Transverse colon (tissue), 4 donors: ENCODE data around the gene CLN6. TPM values are rescaled to one million over a fixed set of nuclear protein-coding genes. Genes with fewer than 3 reads are reported as not detected.

Source experiments
- DNase-seq: peaks from one replicate; pipeline ENCODE4 v3.0.0-alpha.2; 2019
- H3K27ac ChIP-seq, 4 donors: fragments of 200-600 bp; sonication (generic); 2 replicates each; pipeline ENCODE4 v1.5.1; 2016 to 2018; ENCODE audit warnings: inconsistent platforms in 4 of 4
- H3K27me3 ChIP-seq: fragments of 200-600 bp; sonication (generic); 2 replicates; pipeline ENCODE4 v1.5.1; 2017; ENCODE audit warnings: inconsistent platforms
- H3K36me3 ChIP-seq, 4 donors: fragments of 200-600 bp; sonication (generic); 2 replicates each; pipeline ENCODE4 v1.5.1; 2017 to 2019; ENCODE audit warnings: inconsistent platforms in 4 of 4
- H3K4me1 ChIP-seq, 4 donors: fragments of 200-600 bp; sonication (generic); 2 replicates each; pipeline ENCODE4 v1.5.1; 2017 to 2020; ENCODE audit warnings: inconsistent platforms in 4 of 4
- H3K4me3 ChIP-seq, 4 donors: fragments of 200-600 bp; sonication (generic); 1 replicate in 1 of 4; 2 replicates in 3 of 4; pipeline versions ENCODE4 v1.5.1 to v1.6.1; 2017 to 2019; ENCODE audit warnings: inconsistent platforms in 4 of 4
- H3K9me3 ChIP-seq, 2 donors: fragments of 200-600 bp; sonication (generic); 2 replicates each; pipeline ENCODE4 v1.5.1; 2017 to 2019; ENCODE audit warnings: inconsistent platforms in 2 of 2
- EP300 ChIP-seq: sonication (generic); formaldehyde crosslinking; IDR thresholded peaks from one replicate; pipeline ENCODE4 v1.6.1; 2017; ENCODE audit warnings: antibody characterized with exemption, low read depth
- POLR2A ChIP-seq: fragments of 450-650 bp; IDR thresholded peaks from one replicate; pipeline ENCODE4 v1.6.1; 2016; ENCODE audit warnings: antibody characterized with exemption, mild to moderate bottlenecking, moderate library complexity
- POLR2AphosphoS5 ChIP-seq, 3 donors: sonication (generic); formaldehyde crosslinking; IDR thresholded peaks; one replicate each; pipeline ENCODE4 v1.6.1; 2016; ENCODE audit warnings: antibody characterized with exemption in 3 of 3
- WGBS, 2 donors: methylation state at CpG; one replicate each; pipeline ENCODE4 v1.1.5; 2018; ENCODE audit warnings: low coverage in 1 of 2; 5-methylcytosine and 5-hydroxymethylcytosine counted together
- in situ Hi-C, 4 donors: fragments of 200-750 bp; cut with MboI; loops; one replicate each; pipeline versions ENCODE4 v1.15.0 to v1.15.1; 2017; ENCODE audit warnings: low sequenced_read_pairs in 3 of 4, low pct_ligation_motif_present in 1 of 4, low pct_unique_long_range_greater_than_20kb in 1 of 4
- intact Hi-C: fragments of 100-400 bp; cut with DNase I; formaldehyde crosslinking; loops from one replicate; pipeline ENCODE4 v1.15.1; 2023; ENCODE audit warnings: low total_unique reads
- total RNA-seq, 4 donors: library from RNA; depleted of rRNA; stranded (reverse); fragments of >200 nt; gene quantifications; one replicate each; pipeline ENCODE4 v1.1.0, GENCODE V29; 2016
- TF ChIP-seq, protein P1 (sequence below), 5 experiments: fragments of 200-600 bp in 3 of 5; fragments of 450-650 bp in 2 of 5; sonication (generic) in 3 of 5; IDR thresholded peaks; 1 replicate in 2 of 5; 2 replicates in 3 of 5; pipeline ENCODE4 v1.5.1; 2016 to 2017; ENCODE audit warnings: antibody characterized with exemption in 5 of 5, inconsistent platforms in 3 of 5, mild to moderate bottlenecking in 2 of 5, moderate library complexity in 1 of 5

The CLN6 gene
- total RNA-seq, 4 donors from 2014 or later: 13.8 to 28.1 (median 18.2) TPM

DNA sequence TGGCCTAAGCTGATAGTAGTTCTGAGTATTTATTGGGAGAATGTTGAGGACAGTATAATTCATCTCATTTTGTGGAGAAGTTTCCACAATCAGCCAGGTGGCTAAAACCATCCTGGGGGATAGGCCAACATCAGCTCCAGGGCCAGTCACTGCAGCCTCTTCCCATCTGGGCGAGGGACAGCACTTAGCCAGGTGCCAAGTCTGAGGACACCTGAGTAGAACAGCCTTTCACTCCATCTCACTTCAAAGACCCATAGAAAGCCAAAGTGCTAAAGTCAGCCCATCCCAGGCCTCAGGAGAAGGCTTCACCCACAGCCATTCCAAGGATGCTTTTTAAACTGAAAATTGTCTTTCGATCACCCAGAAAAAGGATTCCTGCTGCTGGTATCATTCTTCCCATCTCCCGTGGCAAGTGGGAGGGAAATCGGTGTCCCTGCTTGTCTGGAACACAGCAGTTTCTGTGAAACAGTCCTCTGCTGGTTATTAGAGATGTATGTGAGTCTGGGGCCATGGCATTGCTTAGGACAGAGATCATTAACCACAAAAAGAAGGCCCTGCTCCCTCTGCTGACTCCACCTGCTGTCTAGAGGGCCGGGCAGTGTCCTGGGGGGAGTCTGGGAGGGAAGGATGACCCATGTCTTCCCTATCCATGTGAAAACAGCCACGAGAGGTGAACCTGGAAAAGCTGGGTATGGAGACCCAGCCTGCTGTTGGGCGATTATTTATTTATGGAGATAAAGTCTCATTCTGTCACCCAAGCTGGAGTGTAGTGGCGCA lies 34.0 kb downstream of the CLN6 start:
- no peak overlapping the region for H3K4me3 ChIP-seq
- intact Hi-C loops (no loop called here), in situ Hi-C loops (no loop called here)
- WGBS, 2 donors: 90% methylated on average over 4 to 8 of the region's 8 CpGs
- peaks cover 0 to 17% (median 3%) of the 10 kb centered on the region in 4 donors for H3K36me3 ChIP-seq
- no peak for DNase-seq
- H3K9me3 ChIP-seq: no peaks in the 10 kb centered on the region
- no peaks in the 10 kb centered on the region for H3K27me3 ChIP-seq
- H3K27ac ChIP-seq: peak overlapping the region in 3 of 4 donors; percentile 4 to 24 (median 10)
- TF ChIP-seq, protein P1, sequence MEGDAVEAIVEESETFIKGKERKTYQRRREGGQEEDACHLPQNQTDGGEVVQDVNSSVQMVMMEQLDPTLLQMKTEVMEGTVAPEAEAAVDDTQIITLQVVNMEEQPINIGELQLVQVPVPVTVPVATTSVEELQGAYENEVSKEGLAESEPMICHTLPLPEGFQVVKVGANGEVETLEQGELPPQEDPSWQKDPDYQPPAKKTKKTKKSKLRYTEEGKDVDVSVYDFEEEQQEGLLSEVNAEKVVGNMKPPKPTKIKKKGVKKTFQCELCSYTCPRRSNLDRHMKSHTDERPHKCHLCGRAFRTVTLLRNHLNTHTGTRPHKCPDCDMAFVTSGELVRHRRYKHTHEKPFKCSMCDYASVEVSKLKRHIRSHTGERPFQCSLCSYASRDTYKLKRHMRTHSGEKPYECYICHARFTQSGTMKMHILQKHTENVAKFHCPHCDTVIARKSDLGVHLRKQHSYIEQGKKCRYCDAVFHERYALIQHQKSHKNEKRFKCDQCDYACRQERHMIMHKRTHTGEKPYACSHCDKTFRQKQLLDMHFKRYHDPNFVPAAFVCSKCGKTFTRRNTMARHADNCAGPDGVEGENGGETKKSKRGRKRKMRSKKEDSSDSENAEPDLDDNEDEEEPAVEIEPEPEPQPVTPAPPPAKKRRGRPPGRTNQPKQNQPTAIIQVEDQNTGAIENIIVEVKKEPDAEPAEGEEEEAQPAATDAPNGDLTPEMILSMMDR (IDR thresholded peaks at IDR 0.05): no peak
- TF ChIP-seq POLR2A (no peak), POLR2AphosphoS5 (IDR thresholded peaks at IDR 0.05) (no peak), EP300 (no peak)
- peaks cover 6 to 7% (median 6%) of the 10 kb centered on the region in 4 donors for H3K4me1 ChIP-seq

DNA sequence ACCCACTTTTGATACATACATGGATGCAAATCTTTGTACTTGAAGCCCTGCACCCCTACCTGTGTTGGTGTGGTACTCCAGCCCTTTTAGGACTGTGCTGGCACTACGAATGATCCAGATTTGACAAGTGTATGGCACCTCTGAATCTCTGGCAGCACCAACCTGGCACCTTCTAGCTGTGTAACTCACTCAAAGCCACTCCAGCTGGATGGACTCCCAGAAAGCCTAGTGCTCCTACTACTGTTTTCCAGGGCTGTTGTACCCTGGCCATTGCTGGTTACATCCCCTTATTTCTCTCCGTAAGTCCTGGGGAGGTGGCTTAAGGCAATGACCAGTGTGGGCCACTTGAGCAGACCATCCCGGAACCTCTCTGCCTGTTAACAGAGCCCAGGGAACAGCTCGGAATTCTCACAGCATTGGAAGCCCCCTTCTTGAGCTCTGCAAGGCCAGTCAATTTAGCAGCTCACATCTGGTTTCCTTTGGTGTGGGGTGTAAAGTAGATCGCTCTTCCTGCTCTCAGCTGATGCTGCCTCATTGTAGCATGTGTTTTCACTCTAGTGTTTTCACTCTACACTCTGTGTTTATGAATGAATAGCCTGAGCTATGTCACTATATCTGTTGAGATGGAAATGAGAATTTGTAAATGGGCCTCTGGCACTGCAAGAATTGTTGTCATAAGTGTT lies 36.6 kb downstream of the CLN6 start:
- no peak for DNase-seq
- H3K4me3 ChIP-seq: no peak overlapping the region
- 85 to 100% methylated on average over 2 to 5 of the region's 5 CpGs for whole genome bisulfite sequencing, 2 donors
- H3K27me3 ChIP-seq: no peaks in the 10 kb centered on the region
- H3K36me3 ChIP-seq: peaks cover 0 to 17% (median 3%) of the 10 kb centered on the region in 4 donors
- H3K4me1 ChIP-seq: peaks cover 7 to 21% (median 15%) of the 10 kb centered on the region in 4 donors
- intact Hi-C loops: no loop called here
- no peaks in the 10 kb centered on the region for H3K9me3 ChIP-seq
- H3K27ac ChIP-seq: peak overlapping the region in 2 of 4 donors; percentile 6 to 23
- TF ChIP-seq POLR2AphosphoS5 (IDR thresholded peaks at IDR 0.05) (no peak), EP300 (no peak), POLR2A (no peak)
- in situ Hi-C loops: no loop called here

DNA sequence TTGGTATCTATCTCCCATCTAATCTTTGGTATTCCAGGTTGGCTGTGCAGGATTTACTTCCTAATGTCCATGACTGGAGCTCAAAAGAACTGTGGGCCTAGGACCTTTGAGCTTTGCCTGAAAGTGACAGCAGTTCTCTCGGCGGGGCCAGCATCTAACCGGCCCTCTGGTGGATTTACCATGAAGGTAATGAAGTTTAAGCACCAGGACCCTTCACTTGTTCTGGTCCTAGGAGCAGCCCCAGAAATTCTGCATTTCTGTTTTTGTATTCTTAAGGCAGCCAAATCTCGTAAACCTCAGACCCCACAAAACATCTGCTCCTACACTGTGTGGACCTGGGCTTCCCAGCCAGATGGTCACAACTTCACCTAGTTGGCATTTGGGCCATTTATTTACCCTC lies 37.4 kb downstream of the CLN6 start:
- DNase-seq: no peak
- H3K27me3 ChIP-seq: no peaks in the 10 kb centered on the region
- peaks cover 0 to 17% (median 3%) of the 10 kb centered on the region in 4 donors for H3K36me3 ChIP-seq
- no peak overlapping the region for H3K4me3 ChIP-seq
- H3K9me3 ChIP-seq: no peaks in the 10 kb centered on the region
- in situ Hi-C loops: no loop called here
- H3K4me1 ChIP-seq: peaks cover 7 to 30% (median 23%) of the 10 kb centered on the region in 4 donors
- 90% methylated on average over 4 of the region's 4 CpGs; no CpG with 5 or more reads in 1 of the 2 donors for WGBS, 2 donors
- intact Hi-C loops: no loop called here
- TF ChIP-seq POLR2A (no peak), POLR2AphosphoS5 (IDR thresholded peaks at IDR 0.05) (no peak), EP300 (no peak)
- TF ChIP-seq, protein P1 (IDR thresholded peaks at IDR 0.05): no peak
- peak overlapping the region in 2 of 4 donors; percentile 6 to 23 for H3K27ac ChIP-seq

DNA sequence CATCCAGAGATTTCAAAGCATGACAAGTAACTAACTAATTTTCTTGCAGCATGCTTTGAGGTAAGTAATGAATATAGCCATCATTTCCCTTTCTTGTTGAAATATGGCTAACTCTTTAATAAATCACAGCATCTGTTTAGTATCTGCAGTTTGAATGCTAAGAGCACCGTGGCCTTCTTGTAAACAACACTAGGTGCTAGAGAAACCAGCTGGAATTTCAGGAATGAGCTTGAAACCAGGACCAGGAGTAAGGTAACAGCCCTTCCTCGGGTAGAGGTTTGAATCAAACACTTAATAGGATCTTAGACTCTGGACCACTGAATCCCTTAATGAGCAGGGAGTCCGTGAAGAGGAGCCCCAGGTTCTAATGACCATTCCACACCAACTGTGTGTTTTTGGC lies 38.0 kb downstream of the CLN6 start:
- Histone ChIP-seq H3K9me3 (no peaks in the 10 kb centered on the region), H3K27ac (peak overlapping the region in 1 of 4 donors; percentile 6), H3K4me1 (peaks cover 7 to 35% (median 29%) of the 10 kb centered on the region in 4 donors), H3K27me3 (no peaks in the 10 kb centered on the region), H3K4me3 (no peak overlapping the region), H3K36me3 (peaks cover 0 to 17% (median 5%) of the 10 kb centered on the region in 4 donors)
- intact Hi-C loops (no loop called here), in situ Hi-C loops (no loop called here)
- peak in 1 of 3 donors; percentile 15 for TF ChIP-seq POLR2AphosphoS5 (IDR thresholded peaks at IDR 0.05)
- TF ChIP-seq, protein P1 (IDR thresholded peaks at IDR 0.05): no peak
- 58 to 63% methylated on average over 2 to 3 of the region's 3 CpGs for WGBS, 2 donors
- no peak for DNase-seq
